ENCODE results near the gene HOXB8. TPM values are rescaled to one million over a fixed set of nuclear protein-coding genes. Genes with fewer than 3 reads are reported as not detected.

The HOXB8 gene
- total RNA-seq, 4 donors from 2014 or later: 0.27 to 3.9 TPM; not detected in 2

DNA sequence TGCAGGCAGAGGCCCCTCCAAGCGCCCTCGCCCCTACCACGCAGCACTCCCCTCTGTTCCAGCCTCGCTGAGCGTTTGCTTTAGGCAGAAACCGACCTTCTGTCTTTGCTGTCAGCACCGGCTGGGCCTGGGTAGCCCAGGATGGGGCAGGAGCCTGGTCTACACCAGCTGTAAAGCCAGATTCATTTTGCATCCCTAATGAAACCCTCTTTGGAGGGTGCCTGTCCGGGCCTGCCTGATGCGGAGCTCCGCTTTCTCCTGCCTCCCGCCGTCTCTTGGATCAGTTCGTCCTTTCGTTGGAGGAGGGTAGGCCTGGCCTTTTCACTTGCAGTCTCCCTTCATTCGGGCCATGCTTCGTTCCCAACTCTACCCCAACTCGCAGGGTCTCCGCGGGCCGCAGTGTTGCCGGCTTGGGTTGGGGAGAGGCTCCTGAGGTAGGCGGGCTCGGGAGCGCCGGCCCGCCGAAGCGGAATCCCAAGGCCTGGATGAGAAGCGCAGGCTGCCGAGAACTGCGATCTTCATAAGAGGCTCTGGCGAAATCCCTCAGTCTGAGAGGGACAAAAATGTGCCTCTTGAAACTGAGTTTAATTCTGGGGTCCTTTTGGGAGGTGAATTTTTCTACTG lies 4.8 kb upstream of the HOXB8 start:
- Histone ChIP-seq H3K27ac (no peak overlapping the region), H3K36me3 (no peaks in the 10 kb centered on the region), H3K4me3 (no peak overlapping the region), H3K4me1 (peaks cover 0 to 20% (median 3%) of the 10 kb centered on the region in 3 donors), H3K27me3 (peaks cover 99% of the 10 kb centered on the region), H3K9me3 (no peaks in the 10 kb centered on the region)
- 23% methylated on average over 10 of the region's 32 CpGs; no CpG with 5 or more reads in 1 of the 2 donors for WGBS, 2 donors (ENCODE audit: low coverage in 1 of 2)
- no peak for TF ChIP-seq EP300 (IDR thresholded peaks at IDR 0.05)
- TF ChIP-seq, protein P1, sequence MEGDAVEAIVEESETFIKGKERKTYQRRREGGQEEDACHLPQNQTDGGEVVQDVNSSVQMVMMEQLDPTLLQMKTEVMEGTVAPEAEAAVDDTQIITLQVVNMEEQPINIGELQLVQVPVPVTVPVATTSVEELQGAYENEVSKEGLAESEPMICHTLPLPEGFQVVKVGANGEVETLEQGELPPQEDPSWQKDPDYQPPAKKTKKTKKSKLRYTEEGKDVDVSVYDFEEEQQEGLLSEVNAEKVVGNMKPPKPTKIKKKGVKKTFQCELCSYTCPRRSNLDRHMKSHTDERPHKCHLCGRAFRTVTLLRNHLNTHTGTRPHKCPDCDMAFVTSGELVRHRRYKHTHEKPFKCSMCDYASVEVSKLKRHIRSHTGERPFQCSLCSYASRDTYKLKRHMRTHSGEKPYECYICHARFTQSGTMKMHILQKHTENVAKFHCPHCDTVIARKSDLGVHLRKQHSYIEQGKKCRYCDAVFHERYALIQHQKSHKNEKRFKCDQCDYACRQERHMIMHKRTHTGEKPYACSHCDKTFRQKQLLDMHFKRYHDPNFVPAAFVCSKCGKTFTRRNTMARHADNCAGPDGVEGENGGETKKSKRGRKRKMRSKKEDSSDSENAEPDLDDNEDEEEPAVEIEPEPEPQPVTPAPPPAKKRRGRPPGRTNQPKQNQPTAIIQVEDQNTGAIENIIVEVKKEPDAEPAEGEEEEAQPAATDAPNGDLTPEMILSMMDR (IDR thresholded peaks at IDR 0.05): no peak
- TF ChIP-seq POLR2A (IDR thresholded peaks at IDR 0.05): no peak
- TF ChIP-seq POLR2AphosphoS5 (IDR thresholded peaks at IDR 0.05): no peak
- no peak for ATAC-seq

DNA sequence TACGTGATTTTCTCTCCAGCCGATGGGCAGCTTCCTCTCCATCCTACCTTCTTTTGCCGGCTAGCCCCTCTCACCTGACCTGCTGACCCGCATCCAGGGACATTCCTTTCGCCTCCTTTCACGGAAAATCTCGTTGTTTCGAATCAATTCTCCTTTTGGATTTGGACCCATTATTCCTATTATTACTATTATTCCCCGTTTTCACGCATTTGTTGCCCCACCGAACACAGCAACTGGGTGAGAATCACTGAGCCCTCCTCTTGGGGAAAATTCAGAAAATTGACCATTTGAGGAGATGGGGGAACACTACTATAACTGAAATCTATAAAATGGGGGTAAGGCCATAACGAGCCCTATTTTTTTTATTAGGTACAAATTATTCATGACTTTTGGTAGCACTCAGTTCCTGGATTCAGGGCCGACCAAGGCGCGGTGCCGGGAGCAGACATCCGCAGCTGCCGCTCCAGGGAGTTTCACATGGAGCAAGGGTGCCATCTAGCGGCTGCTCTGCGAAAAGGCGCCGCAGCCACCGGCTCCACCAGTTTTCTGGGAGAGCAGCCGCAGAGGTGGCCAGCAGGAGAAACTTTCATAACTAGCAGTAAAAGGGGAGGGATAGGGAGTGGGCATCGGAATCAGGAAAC lies 3.3 kb upstream of the HOXB8 start:
- no peak overlapping the region for H3K4me3 ChIP-seq
- H3K4me1 ChIP-seq: peaks cover 0 to 30% (median 0%) of the 10 kb centered on the region in 3 donors
- H3K27ac ChIP-seq: no peak overlapping the region
- WGBS, 2 donors (ENCODE audit: low coverage in 1 of 2): 0 to 4% methylated on average over 6 to 19 of the region's 25 CpGs
- TF ChIP-seq POLR2AphosphoS5 (IDR thresholded peaks at IDR 0.05) (peak; percentile 12), POLR2A (IDR thresholded peaks at IDR 0.05) (no peak), EP300 (IDR thresholded peaks at IDR 0.05) (no peak)
- TF ChIP-seq, protein P1 (IDR thresholded peaks at IDR 0.05): peak in 3 of 4 experiments; percentile 97 to 98 (median 98)
- ATAC-seq: peak; percentile 85
- H3K9me3 ChIP-seq: no peaks in the 10 kb centered on the region
- peaks cover 99% of the 10 kb centered on the region for H3K27me3 ChIP-seq
- no peaks in the 10 kb centered on the region for H3K36me3 ChIP-seq

DNA sequence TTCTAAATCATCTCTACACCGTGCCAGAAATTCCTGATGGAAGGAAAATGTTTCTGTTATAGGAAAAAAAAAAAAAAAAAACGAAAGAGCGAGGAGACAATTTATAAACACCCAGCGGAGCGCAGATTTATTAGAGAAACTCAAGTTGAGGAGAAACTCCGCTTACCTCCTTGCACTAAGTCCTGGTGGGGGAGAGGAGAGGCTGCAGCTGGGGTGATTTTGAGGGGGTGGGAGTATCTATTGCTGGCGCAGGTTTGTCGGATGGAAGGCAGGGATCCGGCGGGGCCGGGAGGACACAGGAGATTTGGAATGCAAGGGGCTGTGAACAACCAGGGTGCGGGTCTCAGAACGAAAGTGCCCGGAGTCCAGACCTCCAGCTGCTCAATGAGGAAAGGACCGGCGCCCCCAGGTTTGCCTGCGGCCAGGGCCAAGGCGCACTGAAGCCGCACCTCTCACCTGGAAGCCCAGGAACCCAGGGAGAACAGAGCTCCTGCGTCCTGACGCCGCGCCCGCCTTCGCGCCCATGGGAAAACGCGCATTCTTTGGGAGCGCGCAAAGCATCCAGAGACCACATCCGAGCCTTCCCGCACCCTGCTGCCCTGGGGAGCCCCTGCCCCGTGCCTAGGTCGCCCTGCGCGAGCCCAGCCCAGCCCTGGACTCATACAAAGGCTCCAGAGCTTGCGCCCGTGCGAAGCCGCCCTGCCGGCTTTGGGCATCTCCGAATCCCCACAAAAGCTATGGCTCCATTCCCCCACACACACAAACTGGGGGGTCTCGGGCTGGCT lies 2.6 kb upstream of the HOXB8 start:
- ATAC-seq: no peak
- H3K9me3 ChIP-seq: no peaks in the 10 kb centered on the region
- no peak overlapping the region for H3K27ac ChIP-seq
- H3K4me1 ChIP-seq: peaks cover 0 to 37% (median under 1%) of the 10 kb centered on the region in 3 donors
- H3K36me3 ChIP-seq: no peaks in the 10 kb centered on the region
- 6 to 7% methylated on average over 6 to 30 of the region's 43 CpGs for WGBS, 2 donors (ENCODE audit: low coverage in 1 of 2)
- TF ChIP-seq POLR2AphosphoS5 (IDR thresholded peaks at IDR 0.05) (no peak), POLR2A (IDR thresholded peaks at IDR 0.05) (no peak), EP300 (IDR thresholded peaks at IDR 0.05) (no peak)
- TF ChIP-seq, protein P1 (IDR thresholded peaks at IDR 0.05): no peak
- H3K27me3 ChIP-seq: peaks cover 99% of the 10 kb centered on the region
- no peak overlapping the region for H3K4me3 ChIP-seq

DNA sequence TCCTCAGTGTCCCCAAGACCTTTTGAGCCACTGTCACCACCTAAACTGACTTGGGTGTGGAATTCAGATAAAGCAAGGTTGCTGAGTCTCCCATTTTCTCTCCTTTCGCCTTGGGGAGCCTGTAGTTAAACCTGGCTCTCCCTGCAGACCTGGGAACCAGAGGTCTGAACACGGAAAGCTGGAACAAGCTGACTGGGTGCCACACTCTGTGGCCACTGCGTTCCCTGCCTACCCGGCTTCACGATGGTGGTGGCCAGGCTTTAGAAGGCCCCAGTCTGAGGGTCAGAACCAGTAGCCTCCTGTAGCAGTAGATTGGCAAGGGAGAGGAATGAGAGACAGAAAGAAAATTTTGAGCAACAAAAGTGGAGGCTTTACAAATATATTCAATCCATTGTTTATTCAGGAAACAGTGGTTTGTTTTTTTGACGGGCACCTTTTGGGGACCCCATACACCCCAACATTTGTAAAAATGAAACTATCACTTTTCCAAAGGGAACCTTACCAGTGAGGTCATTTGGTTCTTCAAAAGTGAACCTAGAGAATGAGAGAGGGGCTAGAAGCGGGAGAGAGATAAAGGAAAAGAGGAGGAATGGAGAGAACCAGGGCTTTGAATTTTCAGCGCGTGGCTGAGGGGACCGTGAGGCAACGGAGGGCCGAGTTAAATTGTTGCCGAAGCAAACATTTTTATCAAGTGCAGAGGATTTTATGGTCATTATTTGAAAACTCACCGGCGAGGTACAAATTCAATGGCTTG lies 1.8 kb upstream of the HOXB8 start:
- Histone ChIP-seq H3K4me1 (peaks cover 0 to 45% (median 4%) of the 10 kb centered on the region in 3 donors), H3K27me3 (peaks cover 99% of the 10 kb centered on the region), H3K36me3 (no peaks in the 10 kb centered on the region), H3K9me3 (no peaks in the 10 kb centered on the region), H3K4me3 (no peak overlapping the region), H3K27ac (no peak overlapping the region)
- TF ChIP-seq EP300 (IDR thresholded peaks at IDR 0.05): no peak
- no peak for ATAC-seq
- 17 to 26% methylated on average over 11 to 14 of the region's 15 CpGs for WGBS, 2 donors (ENCODE audit: low coverage in 1 of 2)
